ENCODE data around the gene MXRA8. TPM values are rescaled to one million over a fixed set of nuclear protein-coding genes. Genes with fewer than 3 reads are reported as not detected.

Gene MXRA8
- total and polyA plus RNA-seq, 9 of the 15 experiments (the other 6 are each of a cell fraction or from before 2014, with no cell fraction given), result 0.66 to 11.3 (median 6.3) TPM

DNA sequence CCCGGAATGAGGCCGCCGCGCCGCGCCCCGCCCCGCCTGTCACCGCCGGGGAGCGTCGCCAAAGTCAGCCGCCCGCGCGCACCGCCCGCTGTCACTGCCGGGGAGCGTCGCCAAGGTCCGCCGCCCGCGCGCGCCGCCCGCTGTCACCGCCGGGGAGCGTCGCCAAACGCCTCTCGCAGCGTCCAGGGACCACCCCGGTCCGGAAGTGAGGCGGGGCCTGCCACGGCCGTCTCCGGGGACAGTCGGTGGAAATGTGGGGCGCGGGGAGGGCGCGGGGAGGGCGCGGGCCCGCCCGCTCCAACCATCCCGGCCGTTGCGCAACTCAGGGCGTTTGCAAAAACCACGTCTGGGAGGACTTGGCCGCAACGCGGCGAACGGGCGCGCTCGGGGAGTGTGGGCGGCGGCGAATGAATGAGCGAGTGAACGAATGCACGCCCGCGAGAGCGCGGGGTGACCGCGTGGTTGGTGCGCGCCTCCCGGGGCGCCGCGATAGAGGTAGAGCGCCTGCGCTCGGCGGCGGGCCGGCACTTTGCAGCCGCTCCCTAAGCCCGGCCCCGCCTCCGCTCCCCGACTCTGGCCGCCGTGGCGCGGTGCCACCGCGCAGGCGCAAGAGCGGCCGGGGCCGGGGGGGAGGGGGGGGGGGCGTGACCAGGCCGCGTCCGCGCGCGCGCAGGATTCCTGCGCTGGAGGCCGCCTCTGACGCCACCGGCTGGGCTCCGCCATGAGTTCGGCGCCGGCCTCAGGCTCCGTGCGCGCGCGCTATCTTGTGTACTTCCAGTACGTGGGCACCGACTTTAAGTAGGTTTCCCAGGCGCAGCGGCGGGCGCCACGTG, 50.2 kb downstream of the MXRA8 start, which contains the start of the genes ACAP3 and PUSL1 (continued):
- TF ChIP-seq, protein P1, sequence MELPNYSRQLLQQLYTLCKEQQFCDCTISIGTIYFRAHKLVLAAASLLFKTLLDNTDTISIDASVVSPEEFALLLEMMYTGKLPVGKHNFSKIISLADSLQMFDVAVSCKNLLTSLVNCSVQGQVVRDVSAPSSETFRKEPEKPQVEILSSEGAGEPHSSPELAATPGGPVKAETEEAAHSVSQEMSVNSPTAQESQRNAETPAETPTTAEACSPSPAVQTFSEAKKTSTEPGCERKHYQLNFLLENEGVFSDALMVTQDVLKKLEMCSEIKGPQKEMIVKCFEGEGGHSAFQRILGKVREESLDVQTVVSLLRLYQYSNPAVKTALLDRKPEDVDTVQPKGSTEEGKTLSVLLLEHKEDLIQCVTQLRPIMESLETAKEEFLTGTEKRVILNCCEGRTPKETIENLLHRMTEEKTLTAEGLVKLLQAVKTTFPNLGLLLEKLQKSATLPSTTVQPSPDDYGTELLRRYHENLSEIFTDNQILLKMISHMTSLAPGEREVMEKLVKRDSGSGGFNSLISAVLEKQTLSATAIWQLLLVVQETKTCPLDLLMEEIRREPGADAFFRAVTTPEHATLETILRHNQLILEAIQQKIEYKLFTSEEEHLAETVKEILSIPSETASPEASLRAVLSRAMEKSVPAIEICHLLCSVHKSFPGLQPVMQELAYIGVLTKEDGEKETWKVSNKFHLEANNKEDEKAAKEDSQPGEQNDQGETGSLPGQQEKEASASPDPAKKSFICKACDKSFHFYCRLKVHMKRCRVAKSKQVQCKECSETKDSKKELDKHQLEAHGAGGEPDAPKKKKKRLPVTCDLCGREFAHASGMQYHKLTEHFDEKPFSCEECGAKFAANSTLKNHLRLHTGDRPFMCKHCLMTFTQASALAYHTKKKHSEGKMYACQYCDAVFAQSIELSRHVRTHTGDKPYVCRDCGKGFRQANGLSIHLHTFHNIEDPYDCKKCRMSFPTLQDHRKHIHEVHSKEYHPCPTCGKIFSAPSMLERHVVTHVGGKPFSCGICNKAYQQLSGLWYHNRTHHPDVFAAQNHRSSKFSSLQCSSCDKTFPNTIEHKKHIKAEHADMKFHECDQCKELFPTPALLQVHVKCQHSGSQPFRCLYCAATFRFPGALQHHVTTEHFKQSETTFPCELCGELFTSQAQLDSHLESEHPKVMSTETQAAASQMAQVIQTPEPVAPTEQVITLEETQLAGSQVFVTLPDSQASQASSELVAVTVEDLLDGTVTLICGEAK (IDR thresholded peaks at IDR 0.05), result no peak; the same call in none of the 2 replicates
- TF ChIP-seq, protein P1 (CRISPR knock-in tag; IDR thresholded peaks at IDR 0.05), result no peak; the same call in 1 of the 2 replicates
- TF ChIP-seq MTA3 (IDR thresholded peaks at IDR 0.05; ENCODE audit: borderline replicate concordance), result peak; percentile 42; the same call in 1 of the 2 replicates
- no peak for TF ChIP-seq POLR3G (IDR thresholded peaks at IDR 0.05; ENCODE audit: extremely low read depth, insufficient read length, insufficient replicate concordance)
- TF ChIP-seq ZNF324 (CRISPR knock-in tag; IDR thresholded peaks at IDR 0.05), result no peak
- TF ChIP-seq RBM14 (IDR thresholded peaks at IDR 0.05; ENCODE audit: borderline replicate concordance, insufficient read depth, low read depth, low read length), result 0 out of 2 replicates have a peak, but pooled peaks have one; percentile 39
- TF ChIP-seq MTA1 (IDR thresholded peaks at IDR 0.05; ENCODE audit: borderline replicate concordance), result peak; percentile 61; the same call in 1 of the 2 replicates
- TF ChIP-seq STAT5A (IDR thresholded peaks at IDR 0.05; ENCODE audit: borderline replicate concordance, low read length), result no peak
- TF ChIP-seq ARID3B (CRISPR knock-in tag; IDR thresholded peaks at IDR 0.05; ENCODE audit: borderline replicate concordance), result no peak
- TF ChIP-seq NFXL1 (CRISPR knock-in tag; IDR thresholded peaks at IDR 0.05), result no peak
- no peak for TF ChIP-seq RBM39 (optimal IDR thresholded peaks at IDR 0.05; ENCODE audit: low read depth, low read length)
- TF ChIP-seq RFX7 (CRISPR knock-in tag; IDR thresholded peaks at IDR 0.05), result no peak
- no peak; the same call in 1 of the 2 replicates for TF ChIP-seq CBX1 (IDR thresholded peaks at IDR 0.05; ENCODE audit: low read depth)
- no peak for TF ChIP-seq ZC3H8 (IDR thresholded peaks at IDR 0.05)
- peak; percentile 19; the same call in 1 of the 2 replicates for TF ChIP-seq PML (IDR thresholded peaks at IDR 0.05; ENCODE audit: low read length)
